NCI-H187 (cell line): ENCODE measurements around the gene FAM234A.
"Not testable (repeated sequence)": the region's sequence is repeated elsewhere in the genome, so short reads cannot be mapped to it uniquely, and the experiment has no call there.

Source experiments
- DNase-seq, 2 experiments: peaks; one replicate each; lab custom pipeline; 2025; lab: John Stamatoyannopoulos, UW

The FAM234A gene

DNA sequence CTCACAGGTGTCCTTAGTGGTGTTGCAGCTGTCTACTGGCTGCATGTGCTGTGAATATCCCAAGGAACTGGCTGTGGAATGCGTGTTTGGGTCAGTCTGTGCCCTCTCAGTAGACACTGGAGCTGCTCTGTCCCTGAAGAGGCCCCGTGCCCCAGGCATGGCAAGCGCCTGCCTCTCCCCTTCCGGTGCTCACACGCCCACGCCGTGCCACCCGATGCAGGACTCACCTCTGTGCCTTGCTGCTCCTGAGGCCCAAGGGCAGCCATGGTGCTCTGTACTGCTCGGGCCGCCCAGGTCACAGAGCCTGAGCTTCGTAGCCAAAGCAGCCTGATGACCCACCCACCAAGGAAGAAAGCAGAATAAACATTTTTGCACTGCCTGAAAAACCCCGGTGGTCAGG, 31.1 kb downstream of the FAM234A start:
- no peak for DNase-seq

DNA sequence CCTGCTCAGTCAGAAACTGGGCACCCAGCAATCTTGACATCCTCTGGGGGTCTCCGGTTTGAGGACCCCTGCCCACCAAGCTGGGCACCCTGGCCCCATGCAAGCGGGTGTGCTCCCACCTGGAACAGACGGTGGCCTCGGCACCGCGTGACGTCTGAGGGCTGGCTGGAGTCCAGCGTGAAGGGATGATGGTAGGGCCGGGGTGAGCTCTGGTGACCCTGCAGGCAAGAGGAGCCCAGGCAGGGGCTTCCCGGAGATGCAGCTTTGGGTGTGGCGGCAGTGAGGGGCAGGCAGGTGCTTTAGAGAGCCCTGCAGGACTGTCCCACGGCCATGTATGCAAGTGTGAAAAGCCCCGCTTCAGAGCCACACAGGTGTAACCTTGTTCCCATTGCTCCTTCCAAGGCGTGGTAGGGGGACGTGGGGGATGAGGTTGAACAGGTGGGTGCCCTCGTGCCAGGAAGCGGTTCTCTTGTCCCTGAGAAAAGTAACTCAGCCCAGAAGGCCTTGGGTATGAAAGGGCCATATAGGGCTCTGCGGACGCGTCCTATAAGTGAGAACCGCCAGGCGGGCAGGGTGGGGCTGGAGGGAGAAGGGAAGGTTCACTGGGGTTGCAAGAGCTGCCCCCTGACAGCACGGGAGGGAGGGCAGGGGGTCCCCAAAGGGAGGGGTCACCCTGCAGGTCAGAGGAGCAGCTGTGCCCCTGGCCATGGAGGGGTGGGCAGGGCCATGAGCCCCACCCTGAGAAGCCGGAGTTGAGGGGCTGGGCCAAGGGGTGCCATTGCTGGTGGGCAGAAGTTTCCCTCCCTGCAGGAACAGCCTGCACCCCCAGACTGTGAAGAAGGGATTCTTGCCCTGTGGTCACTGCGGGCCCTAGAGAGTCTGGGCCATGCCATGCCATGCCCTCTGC, 31.9 kb downstream of the FAM234A start:
- DNase-seq: no peak

DNA sequence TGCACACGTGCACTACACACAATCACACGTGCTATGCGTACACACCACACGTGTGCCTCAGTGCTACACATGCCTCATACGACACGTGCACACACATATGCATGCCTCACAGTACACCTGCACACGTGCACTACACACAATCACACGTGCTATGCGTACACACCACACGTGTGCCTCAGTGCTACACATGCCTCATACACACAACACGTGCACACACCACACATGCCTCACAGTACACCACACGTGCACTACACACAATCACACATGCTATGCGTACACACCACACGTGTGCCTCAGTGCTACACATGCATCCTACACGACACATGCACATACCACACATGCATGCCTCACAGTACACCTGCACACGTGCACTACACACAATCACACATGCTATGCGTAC, 32.9 kb downstream of the FAM234A start:
- not testable (repeated sequence) for DNase-seq

DNA sequence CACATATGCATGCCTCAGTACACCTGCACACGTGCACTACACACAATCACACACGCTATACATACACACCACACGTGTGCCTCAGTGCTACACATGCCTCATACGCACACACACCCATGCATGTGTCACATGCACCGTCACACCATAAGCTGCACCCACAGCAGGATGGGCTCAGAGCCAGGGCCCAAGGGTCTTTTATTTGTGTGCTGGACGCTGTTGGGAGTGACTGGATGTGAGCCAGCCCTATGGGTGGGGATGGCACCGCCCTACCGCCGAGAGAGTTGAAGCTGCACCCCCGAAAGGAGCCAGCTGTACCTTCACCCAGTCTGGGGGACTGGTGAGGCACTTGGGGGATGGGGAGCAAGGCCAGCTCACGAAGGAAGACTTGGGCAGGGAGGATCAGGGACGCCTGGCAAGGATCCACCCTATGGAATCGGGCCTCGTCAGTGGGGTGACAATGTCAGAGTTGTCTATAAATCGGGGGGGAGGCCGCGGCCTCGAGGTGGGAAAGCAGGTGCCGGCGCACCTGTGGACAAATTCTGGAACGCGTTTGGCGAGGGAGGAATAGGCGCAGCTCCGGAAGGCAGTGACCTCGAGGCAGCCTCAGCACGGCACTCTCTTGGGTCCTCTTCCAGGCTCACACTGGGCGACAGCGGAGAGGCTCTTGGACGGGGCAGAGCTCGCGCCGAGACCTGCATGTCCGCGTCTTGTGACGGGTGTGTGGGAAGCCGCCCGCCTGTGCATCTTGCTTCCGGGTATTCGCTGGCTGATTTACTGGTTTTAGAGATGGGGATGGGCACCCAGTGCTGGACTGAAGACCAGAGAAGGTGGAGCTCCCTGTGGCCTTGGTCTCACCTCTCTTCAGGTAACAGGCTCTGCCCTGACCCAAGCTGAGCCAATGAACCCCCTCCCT, 33.8 kb downstream of the FAM234A start:
- DNase-seq: no peak

DNA sequence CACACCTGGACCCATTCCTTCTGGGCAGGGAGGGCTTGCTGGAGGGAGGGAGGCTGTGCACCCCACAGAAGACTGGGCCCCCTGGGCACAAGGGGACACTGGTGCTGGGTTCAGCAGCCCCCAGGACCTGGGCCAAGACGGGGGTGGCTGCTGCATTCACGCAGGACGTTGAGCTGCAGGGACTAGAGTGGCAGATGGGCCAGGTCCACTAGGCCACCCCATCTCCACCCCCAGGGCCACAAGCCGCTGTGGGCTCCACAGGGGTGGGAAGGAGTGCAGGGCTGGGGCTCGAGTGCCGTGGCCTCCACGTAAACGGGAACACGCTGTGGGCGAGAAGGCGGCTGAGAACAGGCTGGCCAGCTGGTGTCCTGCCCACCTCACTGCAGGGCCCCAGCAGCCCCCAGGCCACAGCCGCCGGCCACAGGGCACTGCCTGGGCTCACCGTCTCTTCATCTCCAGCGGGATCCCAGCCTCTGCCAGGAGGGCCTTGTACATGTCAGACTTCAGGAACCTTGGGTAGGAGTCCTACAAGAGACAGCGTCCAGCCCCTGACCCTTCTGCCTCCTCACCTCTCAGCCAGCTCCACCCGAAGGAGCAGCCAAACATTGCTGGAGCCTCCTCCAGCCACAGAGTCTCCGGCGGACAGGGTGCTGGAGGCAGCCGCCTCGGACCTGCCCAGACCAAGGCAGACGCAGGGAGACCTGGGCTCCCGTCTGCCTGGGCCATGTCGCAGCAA, 34.6 kb downstream of the FAM234A start:
- no peak for DNase-seq

DNA sequence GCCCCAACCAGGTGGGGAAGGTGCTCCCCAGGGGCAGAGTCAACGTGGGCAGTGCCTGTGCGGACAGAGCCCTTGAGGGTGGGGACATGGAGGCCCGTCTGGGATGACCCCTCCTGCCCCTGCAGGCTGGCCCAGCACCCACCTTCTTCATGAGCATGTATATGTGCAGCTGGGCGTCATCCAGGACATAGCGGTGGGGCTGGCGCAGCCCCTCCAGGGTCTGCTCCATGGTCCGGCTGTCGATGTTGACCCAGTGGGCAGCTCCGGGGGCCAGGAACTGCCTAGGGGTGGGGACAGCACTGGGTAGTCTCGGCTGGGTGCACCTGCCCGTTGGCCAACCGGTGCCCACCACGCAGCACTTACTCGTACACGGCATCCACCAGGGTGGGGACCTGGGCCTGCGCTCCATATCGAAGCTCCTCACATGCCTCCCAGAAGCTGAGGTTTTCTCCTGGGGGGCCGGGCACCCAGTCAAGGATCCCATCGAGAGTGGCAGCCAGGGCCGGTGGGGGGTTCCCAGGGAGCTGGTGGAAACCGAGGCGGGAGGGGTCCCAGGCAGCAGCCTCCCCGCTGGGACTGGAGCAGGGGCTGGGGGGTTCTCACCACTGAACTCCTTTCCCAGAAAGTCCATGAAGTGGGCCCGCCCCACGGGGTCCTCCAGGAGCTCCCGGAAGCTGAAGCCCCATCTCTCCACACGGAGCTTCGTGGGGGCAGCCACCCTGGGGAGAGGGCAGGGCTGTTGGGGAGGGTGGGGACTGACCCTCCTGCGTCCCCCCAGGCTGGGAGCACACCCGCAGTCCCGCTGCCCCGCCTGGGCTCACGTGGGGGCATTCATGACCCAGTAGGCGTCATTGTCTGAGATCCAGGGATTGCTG, 36.0 kb downstream of the FAM234A start:
- no peak for DNase-seq

DNA sequence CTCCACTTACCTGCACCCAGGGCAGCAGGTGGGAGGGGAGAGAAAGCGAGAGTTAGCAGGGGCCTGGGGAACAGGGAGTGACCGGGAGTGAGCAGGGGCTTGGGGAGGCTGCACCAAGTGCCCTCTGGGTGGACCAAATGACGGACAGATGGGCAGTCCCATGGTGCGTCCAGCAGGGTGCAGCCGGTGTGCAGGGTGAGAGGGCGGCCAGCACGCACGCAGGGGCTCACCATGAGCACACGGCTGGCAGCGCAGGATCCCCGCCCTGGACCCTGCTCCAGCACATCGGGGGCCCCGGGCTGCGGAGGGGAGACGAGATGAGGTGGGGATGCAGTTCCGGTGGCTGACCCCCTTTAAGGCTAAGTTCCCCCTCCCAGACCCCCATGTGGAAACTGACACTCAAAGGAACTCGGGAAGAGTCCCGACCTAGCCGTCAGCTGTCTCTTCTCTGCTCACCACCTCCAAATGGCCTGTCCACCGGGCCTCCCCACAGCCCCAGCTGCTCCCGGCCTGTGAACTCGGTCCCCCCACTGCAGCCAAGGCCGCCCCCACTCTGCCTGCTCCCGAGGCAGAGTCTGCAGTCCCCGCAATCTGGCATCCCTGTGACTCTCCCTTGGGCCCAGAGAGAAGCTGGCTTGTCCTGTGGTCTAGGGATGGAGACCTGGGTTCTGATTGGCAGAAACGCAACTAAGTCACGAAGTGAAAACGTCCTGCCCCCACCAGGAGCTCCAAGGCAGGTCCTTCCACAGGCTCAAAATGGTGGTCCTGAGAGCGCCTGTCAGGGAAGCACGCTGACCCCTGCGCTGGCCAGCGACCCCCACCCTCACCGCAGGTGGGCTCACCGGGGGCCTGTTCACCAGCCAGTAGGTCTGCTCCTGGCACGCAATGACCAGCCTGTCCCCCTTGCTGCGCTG, 38.3 kb downstream of the FAM234A start:
- no peak for DNase-seq

DNA sequence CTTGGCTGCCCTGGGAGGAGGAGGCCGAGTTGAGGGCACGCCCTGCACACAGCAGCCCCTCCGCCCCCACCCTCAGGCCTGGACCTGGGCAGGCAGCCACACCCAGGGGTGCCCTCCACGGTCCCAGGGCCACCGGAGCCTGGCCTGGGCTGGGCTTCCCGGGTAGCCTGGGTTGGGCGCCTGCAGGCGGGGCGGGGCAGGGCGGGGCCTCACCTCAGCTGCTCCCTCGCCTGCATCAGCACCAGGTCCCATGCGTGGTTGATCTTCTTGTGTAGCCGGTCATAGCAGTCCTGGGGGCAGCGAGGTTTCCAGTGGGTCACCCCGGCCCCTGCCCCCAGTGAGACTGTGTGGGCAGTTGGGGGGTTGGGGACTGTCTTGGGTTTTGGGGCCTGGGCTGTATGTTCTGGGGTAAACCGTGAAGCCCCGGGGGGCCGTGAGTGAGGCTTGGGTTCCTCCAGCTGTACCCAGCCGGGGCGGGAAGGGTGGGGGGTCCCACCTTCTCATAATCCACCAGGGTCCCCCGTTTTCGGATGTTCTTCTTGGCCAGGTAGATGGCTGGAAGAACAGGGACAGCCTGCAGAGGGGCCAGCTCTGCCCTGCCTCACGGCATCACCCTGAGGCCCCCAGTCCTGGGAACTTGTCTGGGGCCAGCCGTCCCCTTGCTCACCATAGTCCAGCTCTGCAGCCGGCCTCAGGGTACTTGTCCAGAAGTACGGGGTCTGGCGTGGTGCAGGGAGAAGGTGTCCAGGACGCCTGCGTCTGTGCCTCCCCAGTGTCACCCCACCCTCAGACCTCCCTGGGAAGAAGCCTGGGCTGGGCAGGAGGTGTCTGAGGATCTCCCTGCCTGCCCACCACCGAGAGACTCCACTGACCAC, 39.2 kb downstream of the FAM234A start:
- no peak for DNase-seq

DNA sequence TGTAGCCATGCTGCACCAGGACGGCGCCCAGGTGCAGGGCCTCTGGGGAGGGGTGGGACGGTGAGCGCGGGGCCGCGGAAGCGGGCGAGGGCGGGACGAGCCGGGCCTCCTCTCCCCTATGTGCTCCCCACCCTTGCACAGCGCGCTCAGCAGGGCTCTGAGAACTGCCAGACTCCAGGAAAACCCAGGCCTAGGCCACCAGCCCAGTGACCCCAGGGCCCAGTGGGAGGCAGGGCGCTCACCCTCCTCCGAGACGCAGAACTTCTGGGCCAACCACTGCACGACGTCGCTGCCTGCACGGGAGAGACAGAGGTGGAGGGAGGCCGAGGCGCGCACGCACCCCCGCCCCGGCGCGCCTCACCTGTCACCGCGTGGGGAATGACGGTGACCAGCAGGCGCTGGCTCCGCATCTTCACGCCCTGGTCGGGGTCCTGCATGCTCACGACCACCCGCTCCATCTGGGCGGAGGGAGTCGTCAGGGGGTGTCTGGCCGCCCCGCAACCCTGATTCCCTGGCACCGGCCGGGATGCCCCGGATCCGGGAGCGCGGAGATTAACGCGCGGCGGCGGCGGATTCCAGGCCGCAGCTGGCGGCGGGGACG, 40.5 kb downstream of the FAM234A start:
- no peak for DNase-seq

DNA sequence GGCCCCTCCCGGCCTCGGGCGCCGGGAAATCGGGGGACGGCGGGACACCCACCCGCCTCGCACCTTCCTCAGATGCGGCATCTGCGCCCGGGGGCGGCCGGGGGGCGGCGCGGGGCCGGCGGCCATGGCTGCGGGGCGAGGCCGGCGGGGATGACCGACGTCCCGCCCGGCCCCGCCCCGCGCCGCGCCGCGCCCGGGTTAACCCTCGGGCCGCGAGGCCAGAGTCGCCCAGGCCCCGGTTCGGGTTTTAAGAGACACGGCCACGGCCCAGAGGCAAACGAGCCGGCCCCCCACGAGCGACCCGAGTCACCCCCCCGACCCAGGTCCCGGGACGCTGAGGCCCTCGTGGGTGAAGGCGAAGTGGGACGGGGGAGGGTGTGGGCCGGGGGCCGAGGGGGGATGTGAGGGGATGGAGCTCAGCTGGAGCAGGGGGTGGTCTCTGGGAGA, 41.2 kb downstream of the FAM234A start, which contains the start of gene RGS11:
RGS11 (minus strand) TSS at position 159 of the 447 bp plus-strand sequence; CDS start at position 126, 33 bp downstream.
- no peak for DNase-seq

DNA sequence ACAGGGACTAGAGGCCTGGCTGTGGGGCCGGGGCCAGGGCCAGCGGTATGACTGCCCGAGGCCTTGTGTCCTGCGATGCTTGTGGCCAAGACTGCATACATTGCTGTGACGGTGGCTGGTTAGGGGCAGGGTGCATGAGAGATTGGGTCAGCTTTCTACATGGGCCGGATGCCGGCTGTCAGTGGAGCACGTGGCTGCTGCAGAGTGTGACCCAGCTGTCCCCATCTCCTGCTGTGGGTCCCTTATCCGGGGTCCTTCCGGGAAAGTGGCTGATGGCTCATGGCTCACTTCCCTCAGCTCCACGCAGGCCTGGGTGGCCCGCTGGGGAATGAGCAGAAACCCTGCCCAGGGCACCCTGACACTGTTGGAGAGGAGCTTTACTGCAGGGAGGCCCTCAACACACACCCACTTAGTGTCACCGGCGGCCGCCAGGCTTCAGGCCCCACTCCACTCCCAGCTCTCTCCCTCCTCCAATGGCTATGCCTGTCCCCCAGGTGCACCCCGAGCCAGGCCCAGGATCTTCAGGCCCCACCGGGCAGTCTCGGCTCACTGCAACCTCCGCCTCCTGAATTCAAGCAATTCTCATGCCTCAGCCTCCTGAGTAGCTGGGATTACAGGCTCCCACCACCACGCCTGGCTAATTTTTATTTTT, 41.9 kb downstream of the FAM234A start:
- no peak for DNase-seq

DNA sequence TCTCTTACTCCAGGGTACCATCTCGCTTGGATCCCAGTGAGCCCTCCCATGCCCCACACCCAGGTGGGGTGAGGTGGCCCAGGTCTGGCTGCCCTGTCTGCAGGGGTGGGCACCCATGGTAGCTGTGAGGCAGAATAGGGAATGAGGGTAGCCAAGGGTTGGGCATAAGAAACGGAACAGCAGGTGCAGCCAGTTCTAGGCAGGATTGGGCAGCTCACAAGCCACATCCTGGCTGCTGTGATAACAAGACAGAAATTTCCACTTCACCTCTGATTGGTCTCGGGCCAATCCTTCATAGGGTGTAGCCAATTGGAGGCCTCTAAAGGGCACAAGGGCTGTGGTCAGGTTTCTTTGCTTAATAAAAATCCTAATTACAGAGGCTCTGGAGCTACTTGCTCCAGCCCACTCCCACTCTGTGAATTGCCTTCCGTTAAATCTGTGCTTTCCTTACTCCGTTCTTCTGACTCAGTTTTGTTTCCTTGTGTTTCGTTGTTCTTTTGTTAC, 44.3 kb downstream of the FAM234A start:
- no peak for DNase-seq

DNA sequence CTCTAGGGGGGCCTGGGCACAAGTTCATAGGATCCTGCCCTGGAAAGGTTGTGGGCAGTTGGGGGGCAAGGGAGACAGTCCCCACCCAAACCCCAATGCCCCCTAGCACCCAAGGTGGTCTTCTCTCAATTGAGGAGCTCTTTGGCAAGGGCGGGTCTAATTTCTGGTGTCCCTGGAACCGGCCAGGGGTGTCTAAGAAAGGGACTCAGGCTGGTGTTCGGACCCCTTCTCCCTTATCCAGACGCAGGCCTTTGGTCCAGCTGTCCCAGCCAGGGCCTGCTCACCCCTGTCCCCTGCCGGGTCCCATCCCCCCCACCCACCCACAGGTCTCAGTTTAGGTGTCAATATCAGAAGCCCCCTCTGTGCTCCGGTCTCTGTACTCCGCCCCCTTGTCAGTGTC, 44.9 kb downstream of the FAM234A start:
- no peak for DNase-seq

DNA sequence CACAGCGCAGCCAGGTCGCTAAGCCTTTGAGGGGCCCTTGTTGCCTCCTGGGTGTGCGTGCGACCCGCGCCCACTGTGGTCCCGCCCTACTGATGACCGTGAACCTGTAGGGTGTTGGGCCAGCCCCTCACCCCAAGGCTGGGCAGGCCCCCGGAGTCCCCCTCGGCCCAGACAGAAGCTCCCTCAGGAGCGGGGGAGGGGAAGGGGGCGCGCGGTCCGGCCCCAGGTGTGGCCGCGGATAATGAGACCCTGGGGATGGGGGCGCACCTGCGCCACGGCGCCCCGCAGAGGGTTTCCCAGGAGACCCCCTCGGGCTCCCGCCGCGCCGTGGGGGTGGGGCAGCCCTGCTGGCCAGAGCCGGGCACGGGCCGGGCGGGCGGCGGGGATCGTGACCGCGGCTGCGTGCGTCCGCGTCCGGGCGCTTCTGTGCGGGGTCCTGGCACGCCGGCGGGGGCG, 45.4 kb downstream of the FAM234A start:
- no peak for DNase-seq

DNA sequence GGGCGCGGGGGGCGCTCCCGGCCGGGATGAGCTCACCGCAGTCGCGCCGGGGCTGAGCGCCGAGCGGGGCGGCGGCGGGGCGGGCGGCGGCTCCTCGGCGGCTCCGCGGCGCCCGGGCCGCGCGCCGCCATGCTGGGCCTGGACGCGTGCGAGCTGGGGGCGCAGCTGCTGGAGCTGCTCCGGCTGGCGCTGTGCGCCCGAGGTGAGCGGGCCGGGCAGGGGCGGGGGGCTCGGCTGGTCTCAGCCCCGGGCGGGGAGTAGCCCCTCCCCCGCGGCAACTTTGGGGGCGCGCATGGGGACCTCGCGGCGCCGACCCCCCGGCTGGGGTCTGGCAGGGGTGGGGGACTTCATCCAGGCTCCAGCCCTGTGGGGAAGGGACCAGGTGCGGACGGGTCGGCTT, 45.9 kb downstream of the FAM234A start, which contains the start of gene ARHGDIG:
ARHGDIG (plus strand) TSS at position 40 of the 400 bp plus-strand sequence; CDS start at position 130, 90 bp downstream.
- no peak for DNase-seq

DNA sequence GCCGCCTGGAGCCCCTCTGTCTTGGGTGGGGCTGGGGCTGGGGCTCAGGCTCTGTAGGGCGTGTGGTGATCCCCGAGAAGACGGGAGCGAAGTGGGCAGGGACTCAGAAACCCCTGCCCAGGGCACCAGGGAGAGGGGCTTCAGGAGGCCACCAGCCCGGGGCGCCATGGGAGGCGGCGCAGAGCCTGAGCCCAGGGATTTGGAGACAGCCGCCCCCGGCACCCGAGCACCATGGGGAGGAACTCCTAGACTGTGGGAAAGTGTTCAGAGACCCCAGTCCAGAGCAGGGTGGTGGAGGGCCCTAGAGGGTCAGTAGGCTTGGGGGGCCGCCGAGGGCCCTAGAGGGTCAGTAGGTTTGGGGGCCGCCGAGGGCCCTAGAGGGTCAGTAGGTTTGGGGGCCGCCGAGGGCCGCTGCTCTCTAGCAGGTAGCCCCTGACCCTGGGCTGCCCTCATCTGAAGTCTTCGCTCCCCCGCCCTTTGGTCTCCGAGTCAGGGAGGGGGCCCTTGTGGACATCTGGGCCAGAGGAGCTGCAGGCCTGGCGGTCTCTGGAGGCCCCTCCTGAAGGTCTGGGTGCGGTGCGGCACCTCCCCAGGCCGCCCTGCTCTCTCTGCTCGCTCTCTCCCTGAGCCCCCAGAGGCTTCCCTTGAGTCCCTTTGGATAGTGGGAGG, 46.5 kb downstream of the FAM234A start:
- no peak for DNase-seq
